HEK293T (cell line): ENCODE data around the gene SLC22A1.
"Not testable (repeated sequence)": the region's sequence is repeated elsewhere in the genome, so short reads cannot be mapped to it uniquely, and the experiment has no call there.

Experiments
- CTCF ChIA-PET: fragments of 350-600 bp; formaldehyde crosslinking; extraction: SDS; loops from one replicate; lab custom pipeline; 2021; ENCODE audit warnings: antibody characterized with exemption, inconsistent platforms; lab: Yijun Ruan, JAX
- POLR2A ChIA-PET: fragments of 350-600 bp; formaldehyde crosslinking; extraction: SDS; loops from one replicate; lab custom pipeline; 2020; ENCODE audit warnings: antibody characterized with exemption, inconsistent platforms; lab: Yijun Ruan, JAX
- DNase-seq: peaks from one replicate; pipeline ENCODE4 v3.0.0; 2012; ENCODE audit warnings: mixed read lengths; ENCODE audit errors: extremely low spot score
- ARNT ChIP-seq: fragments of 450-650 bp; IDR thresholded peaks from 2 replicates; pipeline ENCODE4 v1.6.1; 2017; ENCODE audit warnings: mild to moderate bottlenecking
- BHLHE40 ChIP-seq: fragments of 450-650 bp; IDR thresholded peaks from 2 replicates; pipeline ENCODE4 v1.6.1; 2016; ENCODE audit warnings: mild to moderate bottlenecking, moderate library complexity, borderline replicate concordance
- CTBP1 ChIP-seq: fragments of 450-650 bp; IDR thresholded peaks from 2 replicates; pipeline ENCODE4 v1.6.1; 2016; ENCODE audit warnings: borderline replicate concordance
- ELF4 ChIP-seq: fragments of 450-650 bp; IDR thresholded peaks from 2 replicates; pipeline ENCODE4 v1.6.1; 2017; ENCODE audit warnings: antibody characterized with exemption
- FOXA1 ChIP-seq: fragments of 450-650 bp; IDR thresholded peaks from 2 replicates; pipeline ENCODE4 v1.6.1; 2016; ENCODE audit warnings: mild to moderate bottlenecking
- FOXK2 ChIP-seq: fragments of 450-650 bp; IDR thresholded peaks from 2 replicates; pipeline ENCODE4 v1.6.1; 2016; ENCODE audit warnings: mild to moderate bottlenecking
- FOXM1 ChIP-seq: fragments of 450-650 bp; IDR thresholded peaks from 2 replicates; pipeline ENCODE4 v1.6.1; 2017; ENCODE audit warnings: mild to moderate bottlenecking, borderline replicate concordance
- HDGF ChIP-seq: fragments of 450-650 bp; IDR thresholded peaks from 2 replicates; pipeline ENCODE4 v1.6.1; 2017; ENCODE audit warnings: antibody characterized with exemption, borderline replicate concordance
- L3MBTL2 ChIP-seq: fragments of 450-650 bp; conservative IDR thresholded peaks from 2 replicates; pipeline ENCODE4 v1.6.1; 2016; ENCODE audit warnings: mild to moderate bottlenecking
- LEF1 ChIP-seq: fragments of 450-650 bp; IDR thresholded peaks from 2 replicates; pipeline ENCODE4 v1.6.1; 2017; ENCODE audit warnings: mild to moderate bottlenecking, borderline replicate concordance
- NFRKB ChIP-seq: fragments of 450-650 bp; IDR thresholded peaks from 2 replicates; pipeline ENCODE4 v1.6.1; 2016; ENCODE audit warnings: mild to moderate bottlenecking, moderate library complexity
- PKNOX1 ChIP-seq: fragments of 450-650 bp; IDR thresholded peaks from 2 replicates; pipeline ENCODE4 v1.6.1; 2016
- SP1 ChIP-seq: fragments of 450-650 bp; IDR thresholded peaks from 2 replicates; pipeline ENCODE4 v1.6.1; 2017
- SUZ12 ChIP-seq: fragments of 450-650 bp; IDR thresholded peaks from 2 replicates; pipeline ENCODE4 v1.6.1; 2016; ENCODE audit warnings: mild to moderate bottlenecking
- TARDBP ChIP-seq: fragments of 450-650 bp; IDR thresholded peaks from 2 replicates; pipeline ENCODE4 v1.6.1; 2016
- ZNF384 ChIP-seq: fragments of 450-650 bp; IDR thresholded peaks from 2 replicates; pipeline ENCODE4 v1.6.1; 2016

The SLC22A1 gene

DNA sequence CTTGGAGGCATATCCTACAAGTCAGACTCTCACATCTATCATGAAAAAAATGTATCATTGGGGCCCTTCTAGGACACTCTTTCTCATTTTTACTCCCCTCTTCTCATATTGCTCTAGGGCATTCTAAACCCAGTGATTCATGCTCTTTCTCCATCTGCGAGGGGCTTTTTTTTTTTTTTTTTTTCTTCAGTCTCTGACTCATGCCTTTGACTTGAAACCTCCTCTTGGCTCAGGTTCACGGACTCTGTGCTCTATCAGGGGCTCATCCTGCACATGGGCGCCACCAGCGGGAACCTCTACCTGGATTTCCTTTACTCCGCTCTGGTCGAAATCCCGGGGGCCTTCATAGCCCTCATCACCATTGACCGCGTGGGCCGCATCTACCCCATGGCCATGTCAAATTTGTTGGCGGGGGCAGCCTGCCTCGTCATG, 17.8 kb downstream of the SLC22A1 start:
- TF ChIP-seq ZNF384 (peak; percentile 63; the same call in 1 of the 2 replicates), NFRKB (no peak)
- CTCF ChIA-PET: interaction anchor here (2.0 kb wide), 1 partner anchor 316 kb away, joined by 6 read pairs; no protein-coding TSS in a partner anchor
- no peak for DNase-seq
- POLR2A ChIA-PET: no interaction called here

- CTCF ChIA-PET: interaction anchor here (1.1 to 2.0 kb wide), 2 partner anchors 315 kb away, joined by 5 to 6 read pairs; no protein-coding TSS in a partner anchor
- DNase-seq, POLR2A ChIA-PET: not testable (repeated sequence)
Observed at GRCh38 chr6:160140493-160140892, 18.9 kb downstream of the SLC22A1 start.

DNA sequence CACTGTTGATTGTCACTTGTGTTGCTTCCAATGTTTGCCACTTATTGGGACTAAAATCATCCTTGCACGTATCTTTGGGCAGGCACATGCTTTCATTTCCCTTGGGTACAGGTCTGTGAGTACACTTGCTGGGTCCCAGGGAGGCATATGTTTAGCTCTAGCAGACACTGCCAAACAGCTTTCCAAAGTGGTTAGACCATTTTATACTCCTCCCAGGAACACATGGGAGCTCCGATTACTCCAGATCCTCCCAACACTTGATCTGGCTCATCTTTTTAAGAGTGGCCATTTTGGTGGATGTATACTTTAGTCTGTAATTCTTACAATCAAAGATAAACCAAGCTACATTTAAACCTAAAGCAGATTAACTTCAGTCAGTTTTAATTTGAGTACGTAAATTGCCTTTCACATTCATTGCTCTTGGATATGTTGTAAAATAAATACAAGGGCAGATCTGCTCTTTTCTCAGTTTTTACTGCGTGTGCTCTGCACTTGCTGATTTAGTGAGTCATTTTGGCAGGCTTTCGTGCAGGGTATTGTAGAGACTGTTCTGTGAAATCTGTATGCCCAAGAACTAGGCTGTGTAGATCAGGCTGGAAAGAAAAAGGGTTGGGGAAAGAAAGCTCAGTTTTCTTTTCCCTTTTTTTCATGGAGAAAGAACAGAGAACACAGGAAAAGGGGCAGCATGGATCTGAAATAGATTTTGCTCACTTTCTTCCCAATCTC, 19.5 kb downstream of the SLC22A1 start:
- TF ChIP-seq L3MBTL2 (no peak), ELF4 (no peak), FOXM1 (no peak), FOXK2 (no peak), SP1 (no peak), CTBP1 (no peak), ZNF384 (no peak), NFRKB (no peak), SUZ12 (no peak), HDGF (no peak), TARDBP (no peak)
- ChIA-PET CTCF (interaction anchor here (0.6 to 1.7 kb wide), 3 partner anchors 315 to 393 kb away, joined by 4 to 5 read pairs (median 5); no protein-coding TSS in a partner anchor), POLR2A (no interaction called here)
- no peak for DNase-seq

DNA sequence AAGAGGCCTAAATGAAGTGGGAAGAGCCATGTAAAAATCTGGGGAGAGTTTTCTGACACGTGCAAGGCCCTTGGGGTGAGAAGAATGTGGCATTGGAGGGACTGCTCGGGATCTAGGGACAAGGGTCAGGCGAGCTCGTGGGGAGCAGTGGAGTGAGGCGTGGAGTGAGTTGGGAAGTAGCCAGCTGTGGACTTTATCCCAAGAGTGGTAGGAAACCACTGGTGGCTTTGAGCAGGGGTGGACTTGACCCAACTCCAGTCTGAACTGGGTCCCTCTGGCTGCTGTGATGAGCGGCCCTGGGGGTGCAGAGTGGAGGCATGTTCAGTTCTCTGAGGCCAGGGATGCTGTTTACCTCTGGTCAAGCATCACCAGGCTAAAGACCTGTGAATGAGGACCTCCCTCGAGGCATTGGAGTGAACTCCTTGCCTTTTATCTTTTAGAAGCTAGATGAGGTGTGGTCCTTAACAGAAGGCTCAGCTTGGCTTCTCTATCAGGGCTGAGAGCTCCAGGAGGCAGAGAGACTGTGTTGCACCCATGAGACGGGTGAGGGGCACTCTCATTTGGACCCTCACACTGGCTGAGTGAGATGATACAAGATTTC, 20.6 kb downstream of the SLC22A1 start:
- no peak for DNase-seq
- ChIA-PET POLR2A (no interaction called here), CTCF (interaction anchor here (1.7 kb wide), 1 partner anchor 392 kb away, joined by 4 read pairs; no protein-coding TSS in a partner anchor)

DNA sequence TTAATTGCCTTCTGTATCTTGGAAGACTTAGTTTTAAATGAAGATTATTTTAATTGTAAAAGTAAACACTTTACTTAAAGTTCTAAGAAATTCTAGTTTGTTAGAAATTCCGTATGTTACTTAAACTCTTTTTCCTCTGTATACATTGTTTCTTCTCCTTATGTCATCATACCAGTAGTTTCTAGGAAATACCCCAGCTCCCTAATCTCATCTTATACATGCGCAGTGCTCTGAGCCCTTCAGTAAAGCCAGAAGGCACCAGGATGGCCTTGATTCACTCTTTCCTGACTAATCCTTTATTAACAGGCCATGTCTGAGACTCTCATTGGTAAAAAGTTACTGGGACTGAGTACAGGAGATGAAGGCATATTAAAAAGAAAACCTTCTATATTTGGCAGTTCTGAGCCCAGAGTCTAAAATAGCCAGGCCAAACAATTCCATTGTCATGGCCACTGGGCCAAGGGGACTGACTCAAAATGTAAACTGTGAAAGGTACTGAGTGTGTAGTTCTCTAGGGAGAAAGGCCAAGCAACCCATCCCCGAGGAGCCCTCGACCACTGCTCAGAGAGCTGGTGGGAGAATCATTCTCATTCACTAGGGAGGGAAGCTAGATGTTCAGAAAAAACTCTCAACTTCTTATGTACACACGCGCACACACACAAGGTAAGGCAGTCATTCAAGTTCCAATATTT, 25.0 kb downstream of the SLC22A1 start:
- ChIA-PET CTCF (no interaction called here), POLR2A (no interaction called here)
- TF ChIP-seq FOXM1: no peak
- no peak for TF ChIP-seq ZNF384
- TF ChIP-seq ELF4: no peak
- TF ChIP-seq HDGF: no peak
- TF ChIP-seq CTBP1: no peak
- no peak for TF ChIP-seq BHLHE40
- no peak for TF ChIP-seq PKNOX1
- no peak for TF ChIP-seq FOXK2
- TF ChIP-seq NFRKB: no peak
- TF ChIP-seq LEF1: no peak
- no peak for TF ChIP-seq FOXA1
- TF ChIP-seq SP1: no peak
- no peak for TF ChIP-seq SUZ12
- no peak for TF ChIP-seq TARDBP
- TF ChIP-seq ARNT: no peak
- TF ChIP-seq L3MBTL2: no peak
- DNase-seq: no peak

More for the DNA sequence above, 20.6 kb downstream of the SLC22A1 start:
- TF ChIP-seq CTBP1: no peak
- no peak for TF ChIP-seq SUZ12

DNA sequence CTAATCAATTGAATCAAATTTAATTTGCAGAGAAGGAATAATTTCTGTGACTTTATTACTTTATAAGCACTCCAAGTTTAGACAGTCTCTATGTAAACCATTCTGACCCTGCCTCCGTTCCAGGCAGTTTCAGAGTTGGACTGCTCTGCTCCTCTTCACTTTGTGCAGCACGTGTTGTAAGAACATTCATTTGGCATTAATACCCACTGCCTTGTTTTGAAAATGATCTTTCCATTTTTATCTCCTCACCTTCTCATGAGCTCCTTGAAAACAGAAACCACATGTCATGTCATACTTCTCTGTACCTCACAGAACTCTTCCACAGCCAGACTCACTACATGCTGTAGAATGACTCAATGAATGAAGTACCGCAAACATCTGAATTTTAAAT, 25.5 kb downstream of the SLC22A1 start:
- CTCF ChIA-PET: interaction anchor here (1.2 kb wide), 1 partner anchor 9 kb away, joined by 4 read pairs; no protein-coding TSS in a partner anchor
- TF ChIP-seq SP1 (no peak), FOXK2 (no peak), ELF4 (no peak), CTBP1 (no peak), PKNOX1 (no peak), ZNF384 (no peak), FOXA1 (no peak), FOXM1 (no peak)
- DNase-seq: no peak
- POLR2A ChIA-PET: no interaction called here

DNA sequence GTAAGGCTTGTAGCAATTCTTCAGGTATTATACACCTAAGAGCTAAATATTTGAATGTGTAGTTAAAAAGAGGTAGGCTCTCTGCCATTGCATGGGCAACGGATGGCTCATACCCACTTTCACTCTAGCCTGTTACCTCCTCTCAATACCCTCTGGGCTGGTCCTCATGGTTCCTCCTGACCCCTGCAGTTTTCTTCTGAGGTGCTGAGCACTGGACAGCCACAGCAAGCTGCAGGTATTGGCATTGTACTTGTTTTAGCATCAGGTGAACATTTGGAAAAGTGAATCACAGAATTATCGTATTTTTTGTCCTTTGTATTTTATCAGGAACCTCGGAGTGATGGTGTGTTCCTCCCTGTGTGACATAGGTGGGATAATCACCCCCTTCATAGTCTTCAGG, 32.9 kb downstream of the SLC22A1 start:
- TF ChIP-seq CTBP1 (no peak), TARDBP (no peak), ZNF384 (no peak), HDGF (no peak), FOXA1 (no peak), PKNOX1 (no peak), BHLHE40 (no peak), LEF1 (no peak), SUZ12 (no peak), L3MBTL2 (no peak), FOXM1 (no peak), ARNT (no peak), SP1 (no peak), NFRKB (no peak), FOXK2 (no peak), ELF4 (no peak)
- CTCF ChIA-PET: no interaction called here
- POLR2A ChIA-PET: no interaction called here
- DNase-seq: no peak
